GM23248 (cell line): ENCODE results near the gene SOX10.

Source experiments
- EZH2 ChIP-seq: fragments of 200-600 bp; sonication (generic); IDR thresholded peaks from 2 replicates; pipeline ENCODE4 v1.6.1; 2018; ENCODE audit warnings: antibody characterized with exemption, mild to moderate bottlenecking; ENCODE audit not compliant: insufficient read depth, poor library complexity, severe bottlenecking
- EZH2phosphoT487 ChIP-seq: fragments of 200-600 bp; sonication (generic); IDR thresholded peaks from 2 replicates; pipeline ENCODE4 v1.6.1; 2018; ENCODE audit warnings: antibody characterized with exemption, moderate library complexity, mild to moderate bottlenecking, low read depth; ENCODE audit not compliant: insufficient read depth

- TF ChIP-seq EZH2 (no peak), EZH2phosphoT487 (no peak)
Observed at GRCh38 chr22:37994049-37994448, 9.7 kb upstream of the SOX10 start.
